HG02759 (cell line): ENCODE data around the gene VWA5B2.

Experiments
- ATAC-seq: cut with Tn5 transposase; IDR thresholded peaks from one replicate; pipeline ENCODE4 v1.9.1; 2021; ENCODE audit warnings: mild to moderate bottlenecking, moderate library complexity; ENCODE audit not compliant: unreplicated experiment

The VWA5B2 gene

GRCh38 chr3:184229394-184230080 is at the start of gene VWA5B2:
TSS of gene VWA5B2 (plus strand) at chr3:184229585. CDS start at chr3:184230529, 944 bp downstream.
- peak; percentile 85 for ATAC-seq

- ATAC-seq = no peak
These were observed 49.2 kb upstream of the VWA5B2 start for GRCh38 chr3:184180165-184180564.

- no peak for ATAC-seq
These were observed 47.8 kb upstream of the VWA5B2 start for GRCh38 chr3:184181596-184181995.

- ATAC-seq = no peak
These were observed 45.7 kb upstream of the VWA5B2 start for GRCh38 chr3:184183679-184184078.

- no peak for ATAC-seq
These were observed 44.7 kb upstream of the VWA5B2 start for GRCh38 chr3:184184546-184185230.

- peak; percentile 96 for ATAC-seq
These were observed 43.8 kb upstream of the VWA5B2 start for GRCh38 chr3:184185461-184186183.

- peak; percentile 25 for ATAC-seq
These were observed 43.0 kb upstream of the VWA5B2 start, which contains the start of gene ABCF3 for GRCh38 chr3:184186184-184186901. TSS of gene ABCF3 (plus strand) at chr3:184186199. CDS start at chr3:184186208, 9 bp downstream.

- no peak for ATAC-seq
These were observed 42.5 kb upstream of the VWA5B2 start for GRCh38 chr3:184186902-184187207.

GRCh38 chr3:184188080-184188479 is 41.3 kb upstream of the VWA5B2 start:
- no peak for ATAC-seq

- ATAC-seq = no peak
These were observed 40.0 kb upstream of the VWA5B2 start for GRCh38 chr3:184189421-184189820.

- ATAC-seq = no peak
These were observed 36.5 kb upstream of the VWA5B2 start for GRCh38 chr3:184192889-184193288.

- ATAC-seq = no peak
These were observed 35.3 kb upstream of the VWA5B2 start for GRCh38 chr3:184193991-184194539.

- no peak for ATAC-seq
These were observed 32.8 kb upstream of the VWA5B2 start for GRCh38 chr3:184196536-184196935.

GRCh38 chr3:184198509-184198908 is 30.9 kb upstream of the VWA5B2 start:
- no peak for ATAC-seq

GRCh38 chr3:184200825-184201224 is 28.6 kb upstream of the VWA5B2 start:
- no peak for ATAC-seq

- ATAC-seq = no peak
These were observed 25.9 kb upstream of the VWA5B2 start for GRCh38 chr3:184203526-184203925.

GRCh38 chr3:184209146-184209923 is 20.1 kb upstream of the VWA5B2 start:
- ATAC-seq = no peak

- no peak for ATAC-seq
These were observed 18.1 kb upstream of the VWA5B2 start for GRCh38 chr3:184211297-184211696.

- no peak for ATAC-seq
These were observed 17.7 kb upstream of the VWA5B2 start for GRCh38 chr3:184211718-184212117.

GRCh38 chr3:184218814-184219213 is 10.6 kb upstream of the VWA5B2 start:
- ATAC-seq = no peak
